ENCODE results near the gene CCDC186. TPM values are rescaled to one million over a fixed set of nuclear protein-coding genes. Genes with fewer than 3 reads are reported as not detected.

CCDC186 gene
- total RNA-seq: 14.8 and 18.9 TPM in 2 replicates

DNA sequence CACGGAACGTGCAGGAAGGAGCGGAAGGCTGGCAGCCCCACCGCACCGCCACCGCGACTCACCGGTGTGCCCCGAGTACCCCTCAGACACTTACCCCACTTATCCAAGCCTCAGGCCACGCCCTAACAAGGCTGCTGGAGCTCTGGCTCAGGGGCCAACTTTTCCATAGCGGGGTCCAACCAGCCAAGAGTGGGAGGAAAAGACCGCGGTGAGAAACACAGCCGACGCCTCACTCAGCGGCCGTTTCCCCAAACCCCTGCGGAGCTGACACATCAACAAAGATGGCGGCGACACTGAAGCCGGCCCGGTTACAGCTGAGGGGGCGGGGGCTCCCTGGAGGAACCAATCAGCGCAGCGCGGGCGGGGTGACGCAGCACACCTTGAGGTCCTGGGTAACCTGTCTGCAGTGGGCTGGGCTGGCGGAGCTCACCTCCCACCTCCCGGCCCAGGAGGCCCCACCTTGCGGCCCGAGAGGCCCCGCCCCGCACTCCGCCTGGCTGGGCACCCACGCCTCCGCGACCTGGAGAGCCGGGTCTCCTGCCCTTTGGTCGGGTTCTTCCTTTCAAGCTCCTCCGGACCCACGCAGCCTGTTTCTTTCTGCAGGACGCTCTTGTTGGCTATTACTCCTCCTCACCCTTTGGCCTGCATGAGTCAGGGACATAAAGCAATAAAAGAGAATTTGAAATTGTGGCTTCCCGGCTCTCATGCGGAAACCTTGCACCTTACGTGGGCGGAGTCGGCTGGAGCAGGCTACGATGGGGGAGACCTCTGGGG is at the start of gene CCDC186:
Gene CCDC186, minus strand, starts transcription at position 283 of the 774 bp plus-strand sequence. CDS start 10,935 bp downstream, outside the sequence.

DNA sequence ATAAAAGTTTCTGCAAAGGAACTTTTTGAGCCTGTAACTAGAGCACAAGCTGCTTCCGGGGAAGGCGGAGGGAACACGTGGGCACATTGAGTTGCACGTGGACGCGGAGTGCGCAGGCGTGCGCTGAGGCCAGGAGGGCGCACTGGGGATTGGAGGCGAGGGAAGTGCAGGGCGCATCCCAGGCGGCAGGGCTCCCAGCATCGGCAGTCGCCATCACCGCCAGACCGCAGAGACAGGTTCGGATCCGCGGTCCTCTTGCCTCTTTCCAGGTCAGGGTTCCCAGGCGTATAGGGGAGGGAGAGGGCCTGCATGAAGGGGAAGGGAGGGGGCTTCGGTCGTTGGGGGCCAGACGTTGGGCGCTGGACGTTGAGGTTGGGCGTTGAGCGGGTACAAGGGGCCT is 5.1 kb upstream of the CCDC186 start, which contains the start of gene TDRD1:
Gene TDRD1, plus strand, starts transcription at position 206 of the 400 bp plus-strand sequence. CDS start 8,479 bp downstream, outside the sequence.

Other genes starting within 250 kb of the CCDC186 start
- not detected in 2 replicates for gene ADRB1, start 130.3 kb downstream of the CCDC186 start, total RNA-seq
- 0.92 and 1.9 TPM in 2 replicates for gene TDRD1, start 5.2 kb upstream of the CCDC186 start, total RNA-seq
- gene VWA2, start 65.1 kb upstream of the CCDC186 start, total RNA-seq: under 0.01 TPM in 1 of 2 replicates, not detected in the other
- 0.06 and 0.13 TPM in 2 replicates for gene AFAP1L2, start 230.3 kb upstream of the CCDC186 start, total RNA-seq